CD8-positive, alpha-beta memory T cell (primary cell): ENCODE data around the gene USP13. TPM values are rescaled to one million over a fixed set of nuclear protein-coding genes. Genes with fewer than 3 reads are reported as not detected.

Experiments
- CTCF ChIA-PET: fragments of 350-600 bp; sonication (Branson Sonifier 250); formaldehyde crosslinking; loops from one replicate; lab custom pipeline; 2021; ENCODE audit warnings: antibody characterized with exemption; lab: Charles Lee
- POLR2A ChIA-PET: fragments of 350-600 bp; sonication (Branson Sonifier 250); formaldehyde crosslinking; loops from one replicate; lab custom pipeline; 2021; ENCODE audit warnings: antibody characterized with exemption; lab: Charles Lee
- DNase-seq, 5 donors: peaks; one replicate each; pipeline versions ENCODE4 v3.0.0 to v3.0.0-alpha.2; 2020 to 2022; ENCODE audit warnings: mixed read lengths in 1 of 5
- H3K27ac ChIP-seq: one replicate; pipeline ENCODE4 v1.7.0; 2013; ENCODE audit warnings: low read depth, mild to moderate bottlenecking, low read length, moderate library complexity
- H3K27me3 ChIP-seq: 2 replicates; pipeline ENCODE4 v1.7.0; 2013; ENCODE audit warnings: low read length, mild to moderate bottlenecking; ENCODE audit not compliant: insufficient read depth, poor library complexity, severe bottlenecking
- H3K36me3 ChIP-seq: 2 replicates; pipeline ENCODE4 v1.7.0; 2013; ENCODE audit warnings: mild to moderate bottlenecking, low read length, moderate library complexity; ENCODE audit not compliant: insufficient read depth
- H3K4me1 ChIP-seq: 2 replicates; pipeline ENCODE4 v1.7.0; 2013; ENCODE audit warnings: mild to moderate bottlenecking, low read length, moderate library complexity; ENCODE audit not compliant: insufficient read depth
- H3K4me3 ChIP-seq: 2 replicates; pipeline ENCODE4 v1.7.0; 2013; ENCODE audit warnings: mild to moderate bottlenecking, low read length
- H3K9me3 ChIP-seq: 2 replicates; pipeline ENCODE4 v1.7.0; 2013; ENCODE audit warnings: mild to moderate bottlenecking, low read length
- H3K27ac Mint-ChIP-seq, 8 donors: one replicate each; pipeline ENCODE4 v1.8.0; 2020 to 2021; ENCODE audit warnings: mixed read lengths in 8 of 8, mild to moderate bottlenecking in 6 of 8, inconsistent platforms in 3 of 8, moderate library complexity in 3 of 8
- H3K27me3 Mint-ChIP-seq, 2 donors: one replicate each; pipeline ENCODE4 v1.8.0; 2020 to 2021; ENCODE audit warnings: mixed read lengths in 2 of 2, mild to moderate bottlenecking in 1 of 2, moderate library complexity in 1 of 2
- H3K36me3 Mint-ChIP-seq, 3 donors: one replicate each; pipeline ENCODE4 v1.8.0; 2020 to 2021; ENCODE audit warnings: mixed read lengths in 3 of 3, inconsistent platforms in 1 of 3, mild to moderate bottlenecking in 1 of 3
- H3K4me1 Mint-ChIP-seq, 3 donors: one replicate each; pipeline ENCODE4 v1.8.0; 2020 to 2021; ENCODE audit warnings: mixed read lengths in 3 of 3, inconsistent platforms in 1 of 3, mild to moderate bottlenecking in 1 of 3
- H3K4me3 Mint-ChIP-seq, 7 donors: one replicate each; pipeline ENCODE4 v1.8.0; 2020 to 2021; ENCODE audit warnings: mixed read lengths in 7 of 7, mild to moderate bottlenecking in 6 of 7, moderate library complexity in 4 of 7, inconsistent platforms in 2 of 7
- H3K9me3 Mint-ChIP-seq, 5 donors: one replicate each; pipeline ENCODE4 v1.8.0; 2020 to 2022; ENCODE audit warnings: mixed read lengths in 5 of 5, mild to moderate bottlenecking in 3 of 5, moderate library complexity in 2 of 5, inconsistent platforms in 1 of 5
- polyA plus RNA-seq: library from polyadenylated mRNA; unstranded; fragments of 300-500 nt; fragmentation: Illumina TruSeq; gene quantifications from one replicate; pipeline ENCODE4 v1.2.3, GENCODE V29; 2021
- total RNA-seq, 2 experiments: library from RNA; stranded (reverse); gene quantifications; one replicate each; pipeline ENCODE4 v1.2.3, GENCODE V29; 2021

The USP13 gene
- total and polyA plus RNA-seq, 3 experiments from 2014 or later: 12.7 to 13.8 (median 13.3) TPM

GRCh38 chr3:179812096-179812382 is 159.2 kb downstream of the USP13 start:
- Mint-ChIP-seq H3K9me3 (no peaks in the 10 kb centered on the region), H3K27ac (no peak overlapping the region), H3K36me3 (no peaks in the 10 kb centered on the region), H3K4me1 (peaks cover 4 to 6% (median 6%) of the 10 kb centered on the region in 3 donors), H3K27me3 (no peaks in the 10 kb centered on the region), H3K4me3 (no peak overlapping the region)
- Histone ChIP-seq H3K4me3 (no peak overlapping the region), H3K9me3 (no peaks in the 10 kb centered on the region), H3K27ac (no peak overlapping the region), H3K27me3 (no peaks in the 10 kb centered on the region), H3K4me1 (no peaks in the 10 kb centered on the region), H3K36me3 (no peaks in the 10 kb centered on the region)
- POLR2A ChIA-PET: no interaction called here
- DNase-seq: no peak
- CTCF ChIA-PET: interaction anchor here (1.4 kb wide), 1 partner anchor 8 kb away, joined by 4 read pairs; no protein-coding TSS in a partner anchor

DNA sequence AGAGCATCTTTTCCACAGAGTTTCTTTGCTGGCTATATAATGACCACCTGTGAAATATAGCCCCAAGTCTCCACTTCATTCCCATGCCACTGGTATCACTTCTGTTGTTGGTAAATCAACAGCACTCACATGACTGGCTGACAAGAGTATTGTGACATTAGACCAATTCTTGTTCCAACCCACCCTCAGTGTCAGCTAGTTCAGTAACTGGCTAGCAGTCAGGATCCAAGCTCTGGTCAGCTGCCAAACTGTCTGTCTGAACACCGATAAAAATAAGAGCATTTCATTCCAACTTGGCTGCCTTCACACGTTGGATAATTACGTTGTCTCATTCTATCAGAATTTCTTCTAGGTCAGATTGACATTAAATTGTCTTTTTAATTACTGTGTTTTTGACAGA is 166.5 kb downstream of the USP13 start:
- Histone ChIP-seq H3K36me3 (no peaks in the 10 kb centered on the region), H3K27me3 (peaks cover 3% of the 10 kb centered on the region), H3K4me1 (no peaks in the 10 kb centered on the region), H3K4me3 (no peak overlapping the region), H3K9me3 (no peaks in the 10 kb centered on the region), H3K27ac (no peak overlapping the region)
- ChIA-PET CTCF (interaction anchor here (1.6 kb wide), 1 partner anchor 8 kb away, joined by 4 read pairs; no protein-coding TSS in a partner anchor), POLR2A (no interaction called here)
- Mint-ChIP-seq H3K4me1 (no peaks in the 10 kb centered on the region), H3K27me3 (peaks cover 11 to 27% of the 10 kb centered on the region in 2 donors), H3K9me3 (no peaks in the 10 kb centered on the region), H3K36me3 (no peaks in the 10 kb centered on the region), H3K27ac (no peak overlapping the region), H3K4me3 (no peak overlapping the region)
- DNase-seq: no peak

DNA sequence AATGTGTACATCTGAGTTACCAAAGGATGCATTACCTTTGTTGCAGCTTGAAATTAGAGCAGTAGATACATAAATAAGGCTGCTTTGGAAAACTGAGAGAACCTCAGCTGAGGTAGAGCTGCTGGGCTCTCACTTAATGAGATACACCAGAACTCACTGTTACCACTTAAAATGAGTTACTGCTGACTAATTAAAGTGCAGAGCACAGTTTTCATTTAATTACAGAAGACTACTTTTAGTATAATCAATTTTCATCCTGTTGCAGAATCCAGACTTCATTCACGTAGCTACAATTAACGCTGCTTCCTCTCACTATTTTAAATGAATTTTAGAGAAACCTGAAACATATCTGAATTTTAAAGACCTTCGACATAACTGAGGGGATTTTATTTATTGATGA is 169.5 kb downstream of the USP13 start:
- Histone ChIP-seq H3K4me1 (no peaks in the 10 kb centered on the region), H3K36me3 (no peaks in the 10 kb centered on the region), H3K27me3 (peaks cover 3% of the 10 kb centered on the region), H3K9me3 (no peaks in the 10 kb centered on the region), H3K4me3 (no peak overlapping the region), H3K27ac (no peak overlapping the region)
- no peaks in the 10 kb centered on the region for H3K9me3 Mint-ChIP-seq
- no peaks in the 10 kb centered on the region for H3K36me3 Mint-ChIP-seq
- H3K27ac Mint-ChIP-seq: no peak overlapping the region
- no peak overlapping the region for H3K4me3 Mint-ChIP-seq
- ChIA-PET CTCF (no interaction called here), POLR2A (no interaction called here)
- no peak for DNase-seq
- peaks cover 11 to 27% of the 10 kb centered on the region in 2 donors for H3K27me3 Mint-ChIP-seq
- no peaks in the 10 kb centered on the region for H3K4me1 Mint-ChIP-seq

- POLR2A ChIA-PET: no interaction called here
- Histone ChIP-seq H3K9me3 (no peaks in the 10 kb centered on the region), H3K27me3 (peaks cover 3% of the 10 kb centered on the region), H3K36me3 (no peaks in the 10 kb centered on the region), H3K27ac (no peak overlapping the region), H3K4me1 (no peaks in the 10 kb centered on the region), H3K4me3 (no peak overlapping the region)
- H3K9me3 Mint-ChIP-seq: no peaks in the 10 kb centered on the region
- H3K4me3 Mint-ChIP-seq: peak overlapping the region in 1 of 7 donors; percentile 14
- H3K27ac Mint-ChIP-seq: no peak overlapping the region
- H3K4me1 Mint-ChIP-seq: no peaks in the 10 kb centered on the region
- H3K36me3 Mint-ChIP-seq: no peaks in the 10 kb centered on the region
- DNase-seq: no peak
- peaks cover 6 to 20% of the 10 kb centered on the region in 2 donors for H3K27me3 Mint-ChIP-seq
- CTCF ChIA-PET: no interaction called here
These were observed 172.8 kb downstream of the USP13 start for GRCh38 chr3:179825527-179826246.

GRCh38 chr3:179826247-179826637 is 173.4 kb downstream of the USP13 start:
- Mint-ChIP-seq H3K36me3 (no peaks in the 10 kb centered on the region), H3K27ac (no peak overlapping the region), H3K4me1 (no peaks in the 10 kb centered on the region), H3K9me3 (no peaks in the 10 kb centered on the region), H3K4me3 (no peak overlapping the region), H3K27me3 (peaks cover 5 to 14% of the 10 kb centered on the region in 2 donors)
- Histone ChIP-seq H3K4me1 (no peaks in the 10 kb centered on the region), H3K36me3 (no peaks in the 10 kb centered on the region), H3K27me3 (no peaks in the 10 kb centered on the region), H3K9me3 (no peaks in the 10 kb centered on the region), H3K4me3 (no peak overlapping the region), H3K27ac (no peak overlapping the region)
- ChIA-PET CTCF (no interaction called here), POLR2A (no interaction called here)
- DNase-seq: no peak

- H3K4me3 Mint-ChIP-seq: no peak overlapping the region
- ChIA-PET POLR2A (no interaction called here), CTCF (no interaction called here)
- H3K4me1 Mint-ChIP-seq: no peaks in the 10 kb centered on the region
- DNase-seq: no peak
- Histone ChIP-seq H3K36me3 (no peaks in the 10 kb centered on the region), H3K9me3 (no peaks in the 10 kb centered on the region), H3K4me1 (no peaks in the 10 kb centered on the region), H3K27me3 (no peaks in the 10 kb centered on the region), H3K4me3 (no peak overlapping the region), H3K27ac (no peak overlapping the region)
- H3K36me3 Mint-ChIP-seq: no peaks in the 10 kb centered on the region
- H3K27me3 Mint-ChIP-seq: peaks cover 0 to 7% of the 10 kb centered on the region in 2 donors
- H3K27ac Mint-ChIP-seq: no peak overlapping the region
- no peaks in the 10 kb centered on the region for H3K9me3 Mint-ChIP-seq
These were observed 175.9 kb downstream of the USP13 start for GRCh38 chr3:179828738-179829137.

GRCh38 chr3:179829401-179829800 is 176.6 kb downstream of the USP13 start:
- Histone ChIP-seq H3K36me3 (no peaks in the 10 kb centered on the region), H3K27ac (no peak overlapping the region), H3K27me3 (no peaks in the 10 kb centered on the region), H3K4me1 (no peaks in the 10 kb centered on the region), H3K9me3 (no peaks in the 10 kb centered on the region), H3K4me3 (no peak overlapping the region)
- Mint-ChIP-seq H3K36me3 (no peaks in the 10 kb centered on the region), H3K9me3 (no peaks in the 10 kb centered on the region), H3K4me1 (no peaks in the 10 kb centered on the region), H3K27me3 (peaks cover 0 to 7% of the 10 kb centered on the region in 2 donors), H3K4me3 (no peak overlapping the region), H3K27ac (no peak overlapping the region)
- ChIA-PET CTCF (no interaction called here), POLR2A (no interaction called here)
- no peak for DNase-seq

- Histone ChIP-seq H3K4me3 (no peak overlapping the region), H3K27me3 (no peaks in the 10 kb centered on the region), H3K27ac (no peak overlapping the region), H3K4me1 (no peaks in the 10 kb centered on the region), H3K9me3 (no peaks in the 10 kb centered on the region), H3K36me3 (no peaks in the 10 kb centered on the region)
- Mint-ChIP-seq H3K9me3 (no peaks in the 10 kb centered on the region), H3K27ac (no peak overlapping the region), H3K27me3 (peaks cover 0 to 7% of the 10 kb centered on the region in 2 donors), H3K4me1 (no peaks in the 10 kb centered on the region), H3K4me3 (no peak overlapping the region), H3K36me3 (no peaks in the 10 kb centered on the region)
- CTCF ChIA-PET: no interaction called here
- no peak for DNase-seq
- POLR2A ChIA-PET: no interaction called here
These were observed 179.6 kb downstream of the USP13 start for GRCh38 chr3:179832333-179832854.
